Nephron progenitor cell (in vitro differentiated cells): ENCODE measurements around the gene OR11G2.

Source experiments
- DNase-seq: peaks from one replicate; pipeline ENCODE4 v3.0.0; 2021
- H3K27ac Mint-ChIP-seq: 2 replicates; pipeline ENCODE4 v1.8.0; 2021; ENCODE audit warnings: mild to moderate bottlenecking, moderate library complexity, mixed read lengths
- H3K27me3 Mint-ChIP-seq: 2 replicates; pipeline ENCODE4 v1.8.0; 2021; ENCODE audit warnings: mild to moderate bottlenecking, low read depth, mixed read lengths; ENCODE audit not compliant: poor library complexity
- H3K36me3 Mint-ChIP-seq: 2 replicates; pipeline ENCODE4 v1.8.0; 2021; ENCODE audit warnings: low read depth, mixed read lengths
- H3K4me1 Mint-ChIP-seq: 2 replicates; pipeline ENCODE4 v1.8.0; 2021; ENCODE audit warnings: mixed read lengths
- H3K4me3 Mint-ChIP-seq: 2 replicates; pipeline ENCODE4 v1.8.0; 2021; ENCODE audit warnings: mild to moderate bottlenecking, moderate library complexity, mixed read lengths
- H3K9me3 Mint-ChIP-seq: 2 replicates; pipeline ENCODE4 v1.8.0; 2021; ENCODE audit warnings: mild to moderate bottlenecking, moderate library complexity, mixed read lengths
- CTCF ChIP-seq: fragments of 200-600 bp; sonication (generic); IDR thresholded peaks from 2 replicates; pipeline ENCODE4 v1.5.0; 2021; ENCODE audit warnings: antibody characterized with exemption

OR11G2 gene

GRCh38 chr14:20176330-20176729 is 14.4 kb upstream of the OR11G2 start:
- no peak overlapping the region for H3K4me3 Mint-ChIP-seq
- no peaks in the 10 kb centered on the region for H3K36me3 Mint-ChIP-seq
- DNase-seq: no peak
- no peak overlapping the region for H3K27ac Mint-ChIP-seq
- peaks cover 3% of the 10 kb centered on the region for H3K27me3 Mint-ChIP-seq
- peaks cover 70% of the 10 kb centered on the region for H3K9me3 Mint-ChIP-seq
- H3K4me1 Mint-ChIP-seq: no peaks in the 10 kb centered on the region
- TF ChIP-seq CTCF: no peak

GRCh38 chr14:20177433-20177974 is 13.2 kb upstream of the OR11G2 start:
- no peak for DNase-seq
- Mint-ChIP-seq H3K36me3 (no peaks in the 10 kb centered on the region), H3K4me1 (no peaks in the 10 kb centered on the region), H3K9me3 (peaks cover 74% of the 10 kb centered on the region), H3K27me3 (peaks cover 3% of the 10 kb centered on the region), H3K4me3 (no peak overlapping the region), H3K27ac (no peak overlapping the region)
- no peak for TF ChIP-seq CTCF

- no peak overlapping the region for H3K4me3 Mint-ChIP-seq
- H3K36me3 Mint-ChIP-seq: no peaks in the 10 kb centered on the region
- H3K4me1 Mint-ChIP-seq: no peaks in the 10 kb centered on the region
- TF ChIP-seq CTCF: no peak
- peaks cover 3% of the 10 kb centered on the region for H3K27me3 Mint-ChIP-seq
- no peak for DNase-seq
- no peak overlapping the region for H3K27ac Mint-ChIP-seq
- peaks cover 76% of the 10 kb centered on the region for H3K9me3 Mint-ChIP-seq
These were observed 11.5 kb upstream of the OR11G2 start for GRCh38 chr14:20179218-20179617.

GRCh38 chr14:20179880-20180279 is 10.8 kb upstream of the OR11G2 start:
- TF ChIP-seq CTCF: no peak
- no peaks in the 10 kb centered on the region for H3K36me3 Mint-ChIP-seq
- H3K27me3 Mint-ChIP-seq: peaks cover 3% of the 10 kb centered on the region
- no peak overlapping the region for H3K27ac Mint-ChIP-seq
- no peaks in the 10 kb centered on the region for H3K4me1 Mint-ChIP-seq
- peaks cover 81% of the 10 kb centered on the region for H3K9me3 Mint-ChIP-seq
- DNase-seq: no peak
- H3K4me3 Mint-ChIP-seq: no peak overlapping the region

GRCh38 chr14:20180486-20180885 is 10.2 kb upstream of the OR11G2 start:
- Mint-ChIP-seq H3K27me3 (peaks cover 3% of the 10 kb centered on the region), H3K36me3 (no peaks in the 10 kb centered on the region), H3K27ac (no peak overlapping the region), H3K4me3 (no peak overlapping the region), H3K9me3 (peaks cover 78% of the 10 kb centered on the region), H3K4me1 (no peaks in the 10 kb centered on the region)
- TF ChIP-seq CTCF: no peak
- DNase-seq: no peak

GRCh38 chr14:20184181-20184580 is 6.5 kb upstream of the OR11G2 start:
- no peaks in the 10 kb centered on the region for H3K27me3 Mint-ChIP-seq
- H3K4me3 Mint-ChIP-seq: no peak overlapping the region
- no peak overlapping the region for H3K27ac Mint-ChIP-seq
- H3K36me3 Mint-ChIP-seq: no peaks in the 10 kb centered on the region
- TF ChIP-seq CTCF: no peak
- peaks cover 82% of the 10 kb centered on the region for H3K9me3 Mint-ChIP-seq
- no peaks in the 10 kb centered on the region for H3K4me1 Mint-ChIP-seq
- no peak for DNase-seq
